Measurements from ENCODE around the gene MGRN1. TPM values are rescaled to one million over a fixed set of nuclear protein-coding genes. Genes with fewer than 3 reads are reported as not detected.

MGRN1 gene
- total and polyA plus RNA-seq, 2 experiments from 2014 or later, result 29.2 to 30.8 TPM

DNA sequence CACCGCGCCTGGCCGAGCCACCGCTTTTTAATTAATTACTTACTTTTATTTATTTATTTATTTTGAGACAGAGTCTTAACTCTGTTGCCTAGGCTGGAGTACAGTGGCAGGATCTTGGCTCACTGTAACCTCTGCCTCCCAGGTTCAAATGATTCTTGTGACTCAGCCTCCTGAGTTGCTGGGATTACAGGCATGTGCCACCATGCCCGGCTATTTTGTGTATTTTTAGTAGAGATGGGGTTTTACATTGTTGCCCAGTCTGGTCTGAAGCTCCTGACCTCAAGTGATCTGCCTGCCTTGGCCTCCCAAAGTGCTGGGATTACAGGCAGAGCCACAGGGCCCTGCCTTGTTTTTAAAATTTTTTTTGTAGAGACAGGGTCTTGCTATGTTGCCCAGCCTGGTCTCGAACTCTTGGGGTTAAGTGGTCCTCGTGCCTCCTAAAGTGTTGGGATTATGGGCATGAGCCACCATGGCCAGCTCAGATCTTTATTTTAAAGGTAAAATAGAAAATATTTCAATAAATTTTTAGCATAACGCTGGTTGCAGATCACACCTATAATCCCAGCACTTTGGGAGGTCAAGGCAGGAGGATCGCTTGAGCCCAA lies 50.4 kb downstream of the MGRN1 start:
- H3K9me2 ChIP-seq (replicated peaks; ENCODE audit: insufficient read depth), result no peaks in the 10 kb centered on the region
- no peaks in the 10 kb centered on the region for H4K20me1 ChIP-seq (ENCODE audit: insufficient read depth, poor library complexity, severe bottlenecking)
- TF ChIP-seq, protein P1, sequence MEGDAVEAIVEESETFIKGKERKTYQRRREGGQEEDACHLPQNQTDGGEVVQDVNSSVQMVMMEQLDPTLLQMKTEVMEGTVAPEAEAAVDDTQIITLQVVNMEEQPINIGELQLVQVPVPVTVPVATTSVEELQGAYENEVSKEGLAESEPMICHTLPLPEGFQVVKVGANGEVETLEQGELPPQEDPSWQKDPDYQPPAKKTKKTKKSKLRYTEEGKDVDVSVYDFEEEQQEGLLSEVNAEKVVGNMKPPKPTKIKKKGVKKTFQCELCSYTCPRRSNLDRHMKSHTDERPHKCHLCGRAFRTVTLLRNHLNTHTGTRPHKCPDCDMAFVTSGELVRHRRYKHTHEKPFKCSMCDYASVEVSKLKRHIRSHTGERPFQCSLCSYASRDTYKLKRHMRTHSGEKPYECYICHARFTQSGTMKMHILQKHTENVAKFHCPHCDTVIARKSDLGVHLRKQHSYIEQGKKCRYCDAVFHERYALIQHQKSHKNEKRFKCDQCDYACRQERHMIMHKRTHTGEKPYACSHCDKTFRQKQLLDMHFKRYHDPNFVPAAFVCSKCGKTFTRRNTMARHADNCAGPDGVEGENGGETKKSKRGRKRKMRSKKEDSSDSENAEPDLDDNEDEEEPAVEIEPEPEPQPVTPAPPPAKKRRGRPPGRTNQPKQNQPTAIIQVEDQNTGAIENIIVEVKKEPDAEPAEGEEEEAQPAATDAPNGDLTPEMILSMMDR (IDR thresholded peaks at IDR 0.05; ENCODE audit: poor library complexity), result no peak
- TF ChIP-seq EZH2phosphoT487 (IDR thresholded peaks at IDR 0.05; ENCODE audit: low read depth, severe bottlenecking, unreplicated experiment), result no peak
- no peak for TF ChIP-seq EZH2 (IDR thresholded peaks at IDR 0.05; ENCODE audit: borderline replicate concordance)
- H3K79me2 ChIP-seq, result peaks cover 4% of the 10 kb centered on the region
- H3K27ac ChIP-seq, result no peak overlapping the region
- no peak overlapping the region for H3K4me3 ChIP-seq
- WGBS (ENCODE audit: low lambda C conversion rate, missing lambda C conversion rate), result 98% methylated on average over 9 of the region's 9 CpGs
- no peaks in the 10 kb centered on the region for H3K9me3 ChIP-seq (ENCODE audit: low read depth)
- H2AFZ ChIP-seq, result no peak overlapping the region
- no peak overlapping the region for H3K4me2 ChIP-seq
- no peaks in the 10 kb centered on the region for H3K4me1 ChIP-seq (ENCODE audit: insufficient read depth)
- H3K36me3 ChIP-seq (replicated peaks; ENCODE audit: insufficient read depth, low read depth), result no peaks in the 10 kb centered on the region
- H3K27me3 ChIP-seq, result no peaks in the 10 kb centered on the region
- DNase-seq (ENCODE audit: low spot score), result no peak

DNA sequence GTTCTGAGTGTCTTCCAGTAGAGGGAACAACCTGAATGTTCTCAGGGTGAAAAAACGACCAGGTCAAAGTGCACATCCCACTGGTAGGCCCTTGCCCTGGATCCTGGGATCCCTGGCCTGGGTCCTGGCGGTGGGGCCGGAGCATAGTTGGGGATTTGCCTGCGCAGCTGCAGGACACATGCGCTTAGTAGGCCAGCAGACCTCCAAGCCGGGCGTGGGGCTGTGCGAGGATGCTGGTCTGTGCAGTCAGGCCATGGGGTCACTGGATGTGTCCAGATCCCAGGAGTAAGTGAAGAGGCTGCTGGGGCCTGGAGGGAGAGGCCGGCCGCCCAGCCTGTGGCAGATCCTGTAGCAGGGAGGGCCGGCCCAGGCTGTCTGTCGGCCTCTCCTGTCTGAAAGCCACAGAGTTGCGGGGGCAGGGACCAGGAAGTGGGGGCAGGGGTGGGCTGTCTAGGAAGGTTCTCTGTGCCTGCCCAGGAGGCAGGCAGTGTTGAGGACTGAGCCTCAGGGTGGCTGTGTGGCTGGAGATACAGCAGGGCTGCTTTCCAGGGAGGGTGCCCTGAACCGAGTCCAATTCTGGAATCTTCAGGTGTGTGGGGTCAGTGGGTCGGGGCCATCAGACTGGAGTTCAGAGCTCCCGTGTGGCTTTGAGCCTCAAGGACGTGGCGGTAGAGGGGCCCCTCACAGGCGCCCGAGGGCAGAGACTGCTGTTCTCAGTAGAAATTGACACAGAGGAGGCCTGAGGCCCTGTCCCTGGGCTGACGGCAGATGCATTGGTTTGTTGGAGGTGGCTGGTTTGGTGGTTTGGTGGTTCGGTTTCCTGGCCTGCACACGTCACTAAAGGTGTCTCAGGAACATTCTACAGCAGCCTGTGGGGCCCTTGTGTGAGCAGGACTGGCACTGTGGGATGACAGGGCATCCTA lies 51.5 kb downstream of the MGRN1 start:
- Histone ChIP-seq H3K4me3 (no peak overlapping the region), H3K27me3 (no peaks in the 10 kb centered on the region), H3K9me2 (replicated peaks; ENCODE audit: insufficient read depth) (no peaks in the 10 kb centered on the region), H2AFZ (no peak overlapping the region), H3K9me3 (ENCODE audit: low read depth) (no peaks in the 10 kb centered on the region), H3K36me3 (replicated peaks; ENCODE audit: insufficient read depth, low read depth) (no peaks in the 10 kb centered on the region), H3K4me1 (ENCODE audit: insufficient read depth) (no peaks in the 10 kb centered on the region), H3K79me2 (peaks cover 4% of the 10 kb centered on the region), H3K27ac (no peak overlapping the region), H4K20me1 (ENCODE audit: insufficient read depth, poor library complexity, severe bottlenecking) (no peaks in the 10 kb centered on the region), H3K4me2 (no peak overlapping the region)
- DNase-seq (ENCODE audit: low spot score), result no peak
- TF ChIP-seq, protein P1 (IDR thresholded peaks at IDR 0.05; ENCODE audit: poor library complexity), result no peak
- TF ChIP-seq EZH2 (IDR thresholded peaks at IDR 0.05; ENCODE audit: borderline replicate concordance) (no peak), EZH2phosphoT487 (IDR thresholded peaks at IDR 0.05; ENCODE audit: low read depth, severe bottlenecking, unreplicated experiment) (no peak)
- WGBS (ENCODE audit: low lambda C conversion rate, missing lambda C conversion rate), result 83% methylated on average over 22 of the region's 23 CpGs

DNA sequence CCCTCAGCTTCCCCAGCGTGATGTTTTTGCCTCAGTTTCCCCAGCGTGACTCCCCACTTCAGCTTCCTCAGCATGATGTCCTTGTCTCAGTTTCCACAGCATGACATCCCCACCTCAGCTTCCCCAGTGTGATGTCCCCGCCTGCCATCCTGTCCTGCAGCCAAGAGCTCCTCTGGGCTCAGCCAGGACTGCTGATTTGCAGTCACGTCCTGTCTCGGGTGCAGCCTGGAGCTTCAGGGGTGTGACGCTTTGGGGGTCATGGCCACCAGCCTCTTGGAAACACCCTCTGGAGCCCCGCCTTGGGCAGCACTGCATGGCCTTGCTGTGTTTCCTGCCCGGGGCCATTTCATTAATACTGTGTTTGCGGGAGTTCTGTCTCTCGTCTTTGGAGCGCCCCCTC lies 52.2 kb downstream of the MGRN1 start:
- Histone ChIP-seq H3K36me3 (replicated peaks; ENCODE audit: insufficient read depth, low read depth) (no peaks in the 10 kb centered on the region), H3K27ac (no peak overlapping the region), H3K9me3 (ENCODE audit: low read depth) (no peaks in the 10 kb centered on the region), H3K27me3 (no peaks in the 10 kb centered on the region), H3K4me1 (ENCODE audit: insufficient read depth) (no peaks in the 10 kb centered on the region), H3K4me3 (no peak overlapping the region), H3K79me2 (peaks cover 4% of the 10 kb centered on the region), H4K20me1 (ENCODE audit: insufficient read depth, poor library complexity, severe bottlenecking) (no peaks in the 10 kb centered on the region), H3K9me2 (replicated peaks; ENCODE audit: insufficient read depth) (no peaks in the 10 kb centered on the region), H2AFZ (no peak overlapping the region), H3K4me2 (no peak overlapping the region)
- DNase-seq (ENCODE audit: low spot score), result no peak
- 91% methylated on average over 11 of the region's 11 CpGs for WGBS (ENCODE audit: low lambda C conversion rate, missing lambda C conversion rate)
- no peak for TF ChIP-seq EZH2 (IDR thresholded peaks at IDR 0.05; ENCODE audit: borderline replicate concordance)

DNA sequence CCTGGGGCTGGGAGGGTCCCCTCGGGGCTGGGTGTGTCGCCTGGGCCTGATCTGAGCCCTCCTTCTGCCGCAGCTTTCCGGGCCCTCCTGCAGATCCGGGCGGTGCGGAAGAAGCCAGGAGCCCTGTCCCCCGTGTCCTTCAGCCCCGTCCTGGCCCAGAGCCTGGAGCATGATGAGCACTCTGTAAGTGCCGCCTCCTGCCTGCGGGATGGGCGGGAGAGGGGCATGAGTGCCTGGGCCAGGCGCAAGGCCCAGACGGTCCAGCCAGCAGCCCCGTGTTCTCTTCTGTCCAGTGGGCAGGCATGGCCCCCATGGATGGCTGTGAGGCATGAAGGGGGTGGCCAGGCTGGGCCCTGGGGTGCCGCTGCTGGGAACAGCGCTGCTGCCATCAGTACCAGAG lies 52.8 kb downstream of the MGRN1 start:
- no peak overlapping the region for H3K27ac ChIP-seq

More for the DNA sequence above, 52.8 kb downstream of the MGRN1 start:
- Histone ChIP-seq H3K9me3 (ENCODE audit: low read depth) (no peaks in the 10 kb centered on the region), H2AFZ (no peak overlapping the region), H3K27me3 (no peaks in the 10 kb centered on the region), H3K4me3 (no peak overlapping the region), H3K4me1 (ENCODE audit: insufficient read depth) (no peaks in the 10 kb centered on the region), H3K36me3 (replicated peaks; ENCODE audit: insufficient read depth, low read depth) (no peaks in the 10 kb centered on the region), H3K9me2 (replicated peaks; ENCODE audit: insufficient read depth) (no peaks in the 10 kb centered on the region), H4K20me1 (ENCODE audit: insufficient read depth, poor library complexity, severe bottlenecking) (no peaks in the 10 kb centered on the region), H3K4me2 (no peak overlapping the region), H3K79me2 (peaks cover 4% of the 10 kb centered on the region)
- no peak for TF ChIP-seq EZH2 (IDR thresholded peaks at IDR 0.05; ENCODE audit: borderline replicate concordance)
- no peak for DNase-seq (ENCODE audit: low spot score)
- WGBS (ENCODE audit: low lambda C conversion rate, missing lambda C conversion rate), result 97% methylated on average over 13 of the region's 17 CpGs

Data from hepatocyte (in vitro differentiated cells).